Measurements from ENCODE around the gene SPRYD4.

DNA sequence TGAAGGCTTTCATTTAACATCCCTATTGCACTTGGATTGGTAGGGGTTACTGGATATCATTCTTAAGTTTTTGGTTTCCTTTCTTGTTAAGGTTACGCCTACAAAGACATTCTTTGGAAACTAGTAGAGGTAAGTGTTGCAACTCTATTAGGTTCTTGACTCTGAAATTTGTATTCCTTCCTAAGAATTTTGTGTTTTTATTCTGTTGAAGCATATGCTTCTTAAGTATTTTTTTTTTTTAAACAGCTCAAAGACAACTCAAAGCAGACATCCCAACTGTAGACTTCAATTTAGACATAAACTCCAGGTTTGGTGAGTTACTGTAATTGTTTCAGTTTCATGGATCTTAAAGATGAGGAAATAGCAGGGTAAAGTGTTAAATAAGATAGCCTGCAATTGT is 52.1 kb downstream of the SPRYD4 start:
- TF ChIP-seq, protein P1, sequence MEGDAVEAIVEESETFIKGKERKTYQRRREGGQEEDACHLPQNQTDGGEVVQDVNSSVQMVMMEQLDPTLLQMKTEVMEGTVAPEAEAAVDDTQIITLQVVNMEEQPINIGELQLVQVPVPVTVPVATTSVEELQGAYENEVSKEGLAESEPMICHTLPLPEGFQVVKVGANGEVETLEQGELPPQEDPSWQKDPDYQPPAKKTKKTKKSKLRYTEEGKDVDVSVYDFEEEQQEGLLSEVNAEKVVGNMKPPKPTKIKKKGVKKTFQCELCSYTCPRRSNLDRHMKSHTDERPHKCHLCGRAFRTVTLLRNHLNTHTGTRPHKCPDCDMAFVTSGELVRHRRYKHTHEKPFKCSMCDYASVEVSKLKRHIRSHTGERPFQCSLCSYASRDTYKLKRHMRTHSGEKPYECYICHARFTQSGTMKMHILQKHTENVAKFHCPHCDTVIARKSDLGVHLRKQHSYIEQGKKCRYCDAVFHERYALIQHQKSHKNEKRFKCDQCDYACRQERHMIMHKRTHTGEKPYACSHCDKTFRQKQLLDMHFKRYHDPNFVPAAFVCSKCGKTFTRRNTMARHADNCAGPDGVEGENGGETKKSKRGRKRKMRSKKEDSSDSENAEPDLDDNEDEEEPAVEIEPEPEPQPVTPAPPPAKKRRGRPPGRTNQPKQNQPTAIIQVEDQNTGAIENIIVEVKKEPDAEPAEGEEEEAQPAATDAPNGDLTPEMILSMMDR (IDR thresholded peaks at IDR 0.05) = no peak
- no peak for TF ChIP-seq POLR2A (IDR thresholded peaks at IDR 0.05)
